Ascending aorta (tissue), 2 donors: ENCODE data around the gene FAF1. TPM values are rescaled to one million over a fixed set of nuclear protein-coding genes. Genes with fewer than 3 reads are reported as not detected.

Experiments
- DNase-seq, 2 donors: peaks; one replicate each; pipeline ENCODE4 v3.0.0-alpha.2; 2019; ENCODE audit warnings: low spot score in 2 of 2
- H3K27ac ChIP-seq, 2 donors: fragments of 200-600 bp; sonication (generic); one replicate each; pipeline ENCODE4 v1.5.1; 2016 to 2017; ENCODE audit warnings: mild to moderate bottlenecking in 1 of 2
- H3K27me3 ChIP-seq: fragments of 200-600 bp; sonication (generic); one replicate; pipeline ENCODE4 v1.5.1; 2017
- H3K36me3 ChIP-seq, 2 donors: fragments of 200-600 bp; sonication (generic); one replicate each; pipeline ENCODE4 v1.5.1; 2016
- H3K4me1 ChIP-seq, 2 donors: fragments of 200-600 bp; sonication (generic); one replicate each; pipeline ENCODE4 v1.5.1; 2016 to 2017; ENCODE audit warnings: mild to moderate bottlenecking in 1 of 2
- H3K4me3 ChIP-seq, 2 donors: fragments of 200-600 bp; sonication (generic); one replicate each; pipeline ENCODE4 v1.5.1; 2016 to 2017; ENCODE audit warnings: mild to moderate bottlenecking in 1 of 2
- H3K9me3 ChIP-seq, 2 donors: fragments of 200-600 bp; sonication (generic); one replicate each; pipeline ENCODE4 v1.5.1; 2016
- CTCF ChIP-seq, 3 experiments: fragments of 200-600 bp in 2 of 3; fragments of 450-650 bp in 1 of 3; sonication (generic) in 2 of 3; IDR thresholded peaks; one replicate each; pipeline ENCODE4 v1.5.1; 2016 to 2019; ENCODE audit warnings: antibody characterized with exemption in 3 of 3, mild to moderate bottlenecking in 1 of 3, moderate library complexity in 1 of 3
- intact Hi-C: fragments of 100-400 bp; cut with DNase I; formaldehyde crosslinking; loops from one replicate; pipeline ENCODE4 v1.15.1; 2023
- total RNA-seq: library from RNA; depleted of rRNA; stranded (reverse); fragments of >200 nt; gene quantifications from one replicate; pipeline ENCODE4 v1.1.0, GENCODE V29; 2016

FAF1 gene
- total RNA-seq, 1 donor from 2014 or later, result 16.4 TPM

GRCh38 chr1:50651476-50652263 is 308.4 kb downstream of the FAF1 start:
- no peak for DNase-seq
- TF ChIP-seq CTCF (IDR thresholded peaks at IDR 0.05), result no peak

GRCh38 chr1:50646526-50646925 is 313.5 kb downstream of the FAF1 start:
- Histone ChIP-seq H3K9me3 (no peaks in the 10 kb centered on the region), H3K4me3 (no peak overlapping the region), H3K27ac (no peak overlapping the region), H3K27me3 (no peaks in the 10 kb centered on the region), H3K36me3 (peaks cover 0 to 7% of the 10 kb centered on the region in 2 donors), H3K4me1 (no peaks in the 10 kb centered on the region)
- DNase-seq, result no peak
- no peak for TF ChIP-seq CTCF (IDR thresholded peaks at IDR 0.05)
- intact Hi-C loops, result no loop called here

More at GRCh38 chr1:50651476-50652263, 308.4 kb downstream of the FAF1 start:
- Histone ChIP-seq H3K27ac (no peak overlapping the region), H3K9me3 (no peaks in the 10 kb centered on the region), H3K27me3 (no peaks in the 10 kb centered on the region), H3K4me3 (no peak overlapping the region), H3K36me3 (peaks cover 0 to 7% of the 10 kb centered on the region in 2 donors), H3K4me1 (no peaks in the 10 kb centered on the region)
- intact Hi-C loops, result no loop called here

GRCh38 chr1:50645139-50645538 is 314.9 kb downstream of the FAF1 start:
- intact Hi-C loops, result no loop called here
- no peaks in the 10 kb centered on the region for H3K4me1 ChIP-seq
- no peaks in the 10 kb centered on the region for H3K27me3 ChIP-seq
- no peak overlapping the region for H3K27ac ChIP-seq
- peaks cover 0 to 7% of the 10 kb centered on the region in 2 donors for H3K36me3 ChIP-seq
- no peak overlapping the region for H3K4me3 ChIP-seq
- H3K9me3 ChIP-seq, result no peaks in the 10 kb centered on the region
- no peak for DNase-seq
- TF ChIP-seq CTCF (IDR thresholded peaks at IDR 0.05), result no peak

- no peak overlapping the region for H3K27ac ChIP-seq
- no peak overlapping the region for H3K4me3 ChIP-seq
- H3K36me3 ChIP-seq, result peaks cover 0 to 7% of the 10 kb centered on the region in 2 donors
- no peaks in the 10 kb centered on the region for H3K27me3 ChIP-seq
- intact Hi-C loops, result no loop called here
- DNase-seq, result no peak
- no peak for TF ChIP-seq CTCF (IDR thresholded peaks at IDR 0.05)
- H3K4me1 ChIP-seq, result no peaks in the 10 kb centered on the region
- H3K9me3 ChIP-seq, result no peaks in the 10 kb centered on the region
Measured at GRCh38 chr1:50644447-50645105, 315.5 kb downstream of the FAF1 start.

- no peak for TF ChIP-seq CTCF (IDR thresholded peaks at IDR 0.05)
- no peaks in the 10 kb centered on the region for H3K27me3 ChIP-seq
- H3K36me3 ChIP-seq, result no peaks in the 10 kb centered on the region
- DNase-seq, result no peak
- H3K4me1 ChIP-seq, result no peaks in the 10 kb centered on the region
- no peaks in the 10 kb centered on the region for H3K9me3 ChIP-seq
- H3K27ac ChIP-seq, result no peak overlapping the region
- H3K4me3 ChIP-seq, result no peak overlapping the region
- intact Hi-C loops, result no loop called here
Measured at GRCh38 chr1:50637460-50637859, 322.6 kb downstream of the FAF1 start.
